Glutamatergic neuron (in vitro differentiated cells): ENCODE results near the gene PRSS12. TPM values are rescaled to one million over a fixed set of nuclear protein-coding genes. Genes with fewer than 3 reads are reported as not detected.

Source experiments
- DNase-seq: peaks from one replicate; pipeline ENCODE4 v3.0.0; 2022
- H3K27ac Mint-ChIP-seq: one replicate; pipeline ENCODE4 v1.8.0; 2020; ENCODE audit warnings: mild to moderate bottlenecking, mixed read lengths, inconsistent platforms; ENCODE audit not compliant: unreplicated experiment
- H3K27me3 Mint-ChIP-seq: one replicate; pipeline ENCODE4 v1.8.0; 2020; ENCODE audit warnings: mild to moderate bottlenecking, moderate library complexity, mixed read lengths, inconsistent platforms; ENCODE audit not compliant: unreplicated experiment
- H3K36me3 Mint-ChIP-seq: one replicate; pipeline ENCODE4 v1.8.0; 2020; ENCODE audit warnings: mild to moderate bottlenecking, mixed read lengths, inconsistent platforms; ENCODE audit not compliant: unreplicated experiment
- H3K4me1 Mint-ChIP-seq: one replicate; pipeline ENCODE4 v1.8.0; 2020; ENCODE audit warnings: mild to moderate bottlenecking, low read depth, mixed read lengths, inconsistent platforms; ENCODE audit not compliant: unreplicated experiment
- H3K4me3 Mint-ChIP-seq: one replicate; pipeline ENCODE4 v1.8.0; 2020; ENCODE audit warnings: mild to moderate bottlenecking, mixed read lengths, inconsistent platforms; ENCODE audit not compliant: unreplicated experiment
- H3K9me3 Mint-ChIP-seq: one replicate; pipeline ENCODE4 v1.8.0; 2020; ENCODE audit warnings: mild to moderate bottlenecking, moderate library complexity, mixed read lengths, inconsistent platforms; ENCODE audit not compliant: unreplicated experiment
- total RNA-seq: library from RNA; stranded (reverse); fragmentation: NEBNext Ultra II Directional; extraction: Animal tissue kit (Norgen Biotek cat#: 25700); gene quantifications from one replicate; pipeline ENCODE4 v1.2.1, GENCODE V29; 2021; ENCODE audit not compliant: unreplicated experiment
- TF ChIP-seq, protein P1 (sequence below): fragments of 200-600 bp; sonication (generic); IDR thresholded peaks from one replicate; pipeline ENCODE4 v1.5.0; 2021; ENCODE audit not compliant: partially characterized antibody, unreplicated experiment

The PRSS12 gene
- total RNA-seq, 1 donor from 2014 or later: 113 TPM

DNA sequence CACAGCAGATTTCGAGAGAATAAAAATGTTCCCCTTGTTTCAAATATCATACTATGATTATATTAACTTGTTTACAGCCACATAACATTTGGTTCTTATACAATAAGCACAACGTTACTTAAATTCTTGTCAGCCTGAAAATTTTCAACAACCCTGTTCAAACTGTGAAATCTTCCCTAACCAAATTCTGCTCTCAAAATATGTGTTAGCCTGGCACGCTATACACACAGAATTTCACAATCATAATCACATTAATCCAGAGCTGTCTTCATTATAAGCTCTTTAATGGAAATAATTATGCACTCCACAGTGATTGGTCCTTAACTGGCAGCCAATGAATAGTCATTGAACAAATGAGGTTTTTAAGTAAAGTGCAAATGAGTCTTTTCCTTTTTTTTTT lies 7.3 kb upstream of the PRSS12 start:
- Mint-ChIP-seq H3K9me3 (no peaks in the 10 kb centered on the region), H3K27me3 (peaks cover 3% of the 10 kb centered on the region), H3K36me3 (no peaks in the 10 kb centered on the region), H3K27ac (no peak overlapping the region), H3K4me3 (no peak overlapping the region), H3K4me1 (peaks cover 7% of the 10 kb centered on the region)
- no peak for DNase-seq
- TF ChIP-seq, protein P1, sequence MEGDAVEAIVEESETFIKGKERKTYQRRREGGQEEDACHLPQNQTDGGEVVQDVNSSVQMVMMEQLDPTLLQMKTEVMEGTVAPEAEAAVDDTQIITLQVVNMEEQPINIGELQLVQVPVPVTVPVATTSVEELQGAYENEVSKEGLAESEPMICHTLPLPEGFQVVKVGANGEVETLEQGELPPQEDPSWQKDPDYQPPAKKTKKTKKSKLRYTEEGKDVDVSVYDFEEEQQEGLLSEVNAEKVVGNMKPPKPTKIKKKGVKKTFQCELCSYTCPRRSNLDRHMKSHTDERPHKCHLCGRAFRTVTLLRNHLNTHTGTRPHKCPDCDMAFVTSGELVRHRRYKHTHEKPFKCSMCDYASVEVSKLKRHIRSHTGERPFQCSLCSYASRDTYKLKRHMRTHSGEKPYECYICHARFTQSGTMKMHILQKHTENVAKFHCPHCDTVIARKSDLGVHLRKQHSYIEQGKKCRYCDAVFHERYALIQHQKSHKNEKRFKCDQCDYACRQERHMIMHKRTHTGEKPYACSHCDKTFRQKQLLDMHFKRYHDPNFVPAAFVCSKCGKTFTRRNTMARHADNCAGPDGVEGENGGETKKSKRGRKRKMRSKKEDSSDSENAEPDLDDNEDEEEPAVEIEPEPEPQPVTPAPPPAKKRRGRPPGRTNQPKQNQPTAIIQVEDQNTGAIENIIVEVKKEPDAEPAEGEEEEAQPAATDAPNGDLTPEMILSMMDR: no peak

DNA sequence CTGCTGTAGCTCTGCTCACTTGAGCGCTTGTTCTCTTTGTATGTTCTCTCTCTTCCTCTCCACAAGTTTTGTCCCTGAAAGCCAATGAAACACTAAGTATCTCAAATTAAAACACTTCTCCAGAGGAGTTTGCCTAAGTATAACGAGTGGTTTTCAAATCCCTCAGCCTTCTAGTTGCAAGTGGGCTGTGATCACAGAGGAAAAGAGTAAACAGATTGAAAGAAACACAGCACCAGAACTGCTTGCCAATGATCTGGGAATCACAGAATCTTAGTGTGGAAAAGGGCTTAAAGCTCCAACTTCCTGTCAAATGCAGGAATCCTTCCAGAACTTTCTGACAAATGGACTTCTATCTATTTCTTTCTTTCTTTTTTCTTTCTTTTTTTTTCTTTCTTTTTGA lies 4.8 kb upstream of the PRSS12 start:
- no peak overlapping the region for H3K4me3 Mint-ChIP-seq
- peaks cover 10% of the 10 kb centered on the region for H3K4me1 Mint-ChIP-seq
- TF ChIP-seq, protein P1: no peak

DNA sequence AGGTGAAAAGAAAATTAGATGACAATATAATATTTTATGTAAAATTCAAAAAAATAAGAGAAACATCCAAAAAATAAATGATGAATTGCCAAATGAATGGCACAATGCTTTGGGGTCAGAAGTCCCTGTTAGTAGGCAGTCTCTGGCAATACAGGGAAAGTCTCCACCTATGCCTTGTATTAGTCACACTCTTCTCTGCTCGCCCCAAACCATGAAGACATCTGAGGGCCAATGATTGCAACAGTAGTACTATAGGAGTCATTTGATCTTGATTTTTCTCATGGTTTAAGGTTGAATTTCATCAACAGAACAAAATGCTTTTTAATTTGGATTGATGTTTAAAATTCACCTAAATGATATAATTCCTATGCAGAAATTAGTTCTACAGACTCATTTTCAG lies 3.9 kb upstream of the PRSS12 start:
- TF ChIP-seq, protein P1: no peak

More for the DNA sequence above, 4.8 kb upstream of the PRSS12 start:
- DNase-seq: no peak
- Mint-ChIP-seq H3K27me3 (peaks cover 10% of the 10 kb centered on the region), H3K9me3 (peaks cover 7% of the 10 kb centered on the region), H3K36me3 (no peaks in the 10 kb centered on the region), H3K27ac (no peak overlapping the region)

DNA sequence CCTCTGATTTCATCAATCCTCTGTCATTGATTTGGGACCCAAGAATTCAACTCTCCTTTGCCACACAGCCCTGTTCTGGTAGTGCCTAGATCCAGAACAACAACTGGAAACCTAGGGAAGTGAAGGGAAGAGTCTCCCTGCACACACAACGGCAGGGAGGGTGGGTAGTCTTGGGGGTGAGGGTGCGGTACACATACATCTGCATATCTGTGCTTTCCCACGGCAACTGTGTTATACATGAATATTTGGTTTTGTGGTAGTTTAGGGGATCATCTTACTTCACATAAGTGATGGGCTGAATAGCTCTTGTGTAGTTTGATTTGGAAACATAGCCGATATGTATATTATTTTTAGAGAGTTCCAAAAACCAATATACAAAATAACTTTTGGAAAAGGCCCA lies 3.3 kb upstream of the PRSS12 start:
- TF ChIP-seq, protein P1: no peak
- Mint-ChIP-seq H3K9me3 (peaks cover 11% of the 10 kb centered on the region), H3K36me3 (no peaks in the 10 kb centered on the region), H3K4me1 (peaks cover 12% of the 10 kb centered on the region), H3K4me3 (no peak overlapping the region), H3K27me3 (peaks cover 17% of the 10 kb centered on the region), H3K27ac (no peak overlapping the region)
- DNase-seq: no peak

More for the DNA sequence above, 3.9 kb upstream of the PRSS12 start:
- H3K4me3 Mint-ChIP-seq: no peak overlapping the region
- DNase-seq: no peak
- H3K27ac Mint-ChIP-seq: no peak overlapping the region
- H3K27me3 Mint-ChIP-seq: peaks cover 12% of the 10 kb centered on the region
- peaks cover 9% of the 10 kb centered on the region for H3K9me3 Mint-ChIP-seq
- H3K36me3 Mint-ChIP-seq: no peaks in the 10 kb centered on the region
- peaks cover 11% of the 10 kb centered on the region for H3K4me1 Mint-ChIP-seq

DNA sequence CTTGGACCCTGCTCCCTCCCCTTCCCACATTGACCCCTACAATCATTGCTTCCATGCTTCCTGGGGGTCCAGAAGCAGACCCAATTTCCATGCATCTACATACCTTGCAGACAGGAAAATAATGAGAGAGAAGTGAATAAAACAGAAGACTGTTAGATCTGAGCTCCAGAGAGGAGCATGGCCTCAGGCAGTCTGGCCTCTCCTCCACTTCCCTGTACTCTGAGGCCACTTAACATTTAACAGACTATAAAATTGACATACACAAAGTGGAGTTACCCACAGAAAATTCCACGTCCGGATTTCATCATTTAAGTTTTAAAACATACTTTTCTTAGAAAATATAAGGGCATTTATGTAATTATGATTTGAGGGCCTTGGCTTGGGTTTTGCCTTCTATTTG lies 2.1 kb upstream of the PRSS12 start:
- peaks cover 12% of the 10 kb centered on the region for H3K4me1 Mint-ChIP-seq
- H3K4me3 Mint-ChIP-seq: no peak overlapping the region
- no peaks in the 10 kb centered on the region for H3K36me3 Mint-ChIP-seq
- H3K9me3 Mint-ChIP-seq: peaks cover 11% of the 10 kb centered on the region
- TF ChIP-seq, protein P1: no peak
- DNase-seq: no peak
- no peak overlapping the region for H3K27ac Mint-ChIP-seq
- peaks cover 17% of the 10 kb centered on the region for H3K27me3 Mint-ChIP-seq
